Measurements from ENCODE around the gene TBXT.

Gene TBXT

GRCh38 chr6:166167258-166167731, 356 bp downstream of the TBXT start:
- Histone ChIP-seq H3K9me3 (ENCODE audit: insufficient read depth, low read length) (no peaks in the 10 kb centered on the region), H3K4me3 (ENCODE audit: insufficient read depth, low read length, poor library complexity, severe bottlenecking) (no peak overlapping the region), H3K27ac (ENCODE audit: low read depth, low read length) (no peak overlapping the region), H3K9me2 (replicated peaks; ENCODE audit: insufficient read depth, low read length) (no peaks in the 10 kb centered on the region), H3K27me3 (ENCODE audit: low read length) (no peaks in the 10 kb centered on the region), H3K79me2 (ENCODE audit: insufficient read depth, low read length) (no peaks in the 10 kb centered on the region), H3K36me3 (ENCODE audit: low read length) (no peaks in the 10 kb centered on the region), H3F3A (ENCODE audit: insufficient read depth) (no peaks in the 10 kb centered on the region), H4K20me1 (ENCODE audit: low read depth, low read length) (no peaks in the 10 kb centered on the region), H3K9ac (ENCODE audit: low read length) (no peak overlapping the region), H2AFZ (ENCODE audit: low read depth, low read length, severe bottlenecking) (no peak overlapping the region), H3K4me2 (ENCODE audit: low read depth, low read length, poor library complexity, severe bottlenecking) (no peak overlapping the region)
- TF ChIP-seq CTCF (IDR thresholded peaks at IDR 0.05; ENCODE audit: insufficient read depth, low read length, poor library complexity, severe bottlenecking) = no peak
- no peak for TF ChIP-seq EZH2phosphoT487 (conservative IDR thresholded peaks at IDR 0.05; ENCODE audit: low read length)

GRCh38 chr6:166166314-166167257, 1.1 kb downstream of the TBXT start:
- Histone ChIP-seq H3K27me3 (ENCODE audit: low read length) (no peaks in the 10 kb centered on the region), H3K9me2 (replicated peaks; ENCODE audit: insufficient read depth, low read length) (no peaks in the 10 kb centered on the region), H3K9ac (ENCODE audit: low read length) (no peak overlapping the region), H3F3A (ENCODE audit: insufficient read depth) (no peaks in the 10 kb centered on the region), H3K36me3 (ENCODE audit: low read length) (no peaks in the 10 kb centered on the region), H3K27ac (ENCODE audit: low read depth, low read length) (no peak overlapping the region), H3K9me3 (ENCODE audit: insufficient read depth, low read length) (no peaks in the 10 kb centered on the region), H4K20me1 (ENCODE audit: low read depth, low read length) (no peaks in the 10 kb centered on the region), H3K79me2 (ENCODE audit: insufficient read depth, low read length) (no peaks in the 10 kb centered on the region), H3K4me3 (ENCODE audit: insufficient read depth, low read length, poor library complexity, severe bottlenecking) (no peak overlapping the region), H2AFZ (ENCODE audit: low read depth, low read length, severe bottlenecking) (no peak overlapping the region), H3K4me2 (ENCODE audit: low read depth, low read length, poor library complexity, severe bottlenecking) (no peak overlapping the region)
- TF ChIP-seq CTCF (IDR thresholded peaks at IDR 0.05; ENCODE audit: insufficient read depth, low read length, poor library complexity, severe bottlenecking) (no peak), EZH2phosphoT487 (conservative IDR thresholded peaks at IDR 0.05; ENCODE audit: low read length) (no peak)

GRCh38 chr6:166165558-166166313, 1.9 kb downstream of the TBXT start:
- Histone ChIP-seq H4K20me1 (ENCODE audit: low read depth, low read length) (no peaks in the 10 kb centered on the region), H3K27ac (ENCODE audit: low read depth, low read length) (no peak overlapping the region), H3K4me3 (ENCODE audit: insufficient read depth, low read length, poor library complexity, severe bottlenecking) (no peak overlapping the region), H3K27me3 (ENCODE audit: low read length) (no peaks in the 10 kb centered on the region), H3F3A (ENCODE audit: insufficient read depth) (no peaks in the 10 kb centered on the region), H2AFZ (ENCODE audit: low read depth, low read length, severe bottlenecking) (no peak overlapping the region), H3K79me2 (ENCODE audit: insufficient read depth, low read length) (no peaks in the 10 kb centered on the region), H3K4me2 (ENCODE audit: low read depth, low read length, poor library complexity, severe bottlenecking) (no peak overlapping the region), H3K36me3 (ENCODE audit: low read length) (no peaks in the 10 kb centered on the region), H3K9me3 (ENCODE audit: insufficient read depth, low read length) (no peaks in the 10 kb centered on the region), H3K9me2 (replicated peaks; ENCODE audit: insufficient read depth, low read length) (no peaks in the 10 kb centered on the region), H3K9ac (ENCODE audit: low read length) (no peak overlapping the region)
- TF ChIP-seq CTCF (IDR thresholded peaks at IDR 0.05; ENCODE audit: insufficient read depth, low read length, poor library complexity, severe bottlenecking) (no peak), EZH2phosphoT487 (conservative IDR thresholded peaks at IDR 0.05; ENCODE audit: low read length) (no peak)
